ENCODE measurements around the gene MIPOL1.

MIPOL1 gene

DNA sequence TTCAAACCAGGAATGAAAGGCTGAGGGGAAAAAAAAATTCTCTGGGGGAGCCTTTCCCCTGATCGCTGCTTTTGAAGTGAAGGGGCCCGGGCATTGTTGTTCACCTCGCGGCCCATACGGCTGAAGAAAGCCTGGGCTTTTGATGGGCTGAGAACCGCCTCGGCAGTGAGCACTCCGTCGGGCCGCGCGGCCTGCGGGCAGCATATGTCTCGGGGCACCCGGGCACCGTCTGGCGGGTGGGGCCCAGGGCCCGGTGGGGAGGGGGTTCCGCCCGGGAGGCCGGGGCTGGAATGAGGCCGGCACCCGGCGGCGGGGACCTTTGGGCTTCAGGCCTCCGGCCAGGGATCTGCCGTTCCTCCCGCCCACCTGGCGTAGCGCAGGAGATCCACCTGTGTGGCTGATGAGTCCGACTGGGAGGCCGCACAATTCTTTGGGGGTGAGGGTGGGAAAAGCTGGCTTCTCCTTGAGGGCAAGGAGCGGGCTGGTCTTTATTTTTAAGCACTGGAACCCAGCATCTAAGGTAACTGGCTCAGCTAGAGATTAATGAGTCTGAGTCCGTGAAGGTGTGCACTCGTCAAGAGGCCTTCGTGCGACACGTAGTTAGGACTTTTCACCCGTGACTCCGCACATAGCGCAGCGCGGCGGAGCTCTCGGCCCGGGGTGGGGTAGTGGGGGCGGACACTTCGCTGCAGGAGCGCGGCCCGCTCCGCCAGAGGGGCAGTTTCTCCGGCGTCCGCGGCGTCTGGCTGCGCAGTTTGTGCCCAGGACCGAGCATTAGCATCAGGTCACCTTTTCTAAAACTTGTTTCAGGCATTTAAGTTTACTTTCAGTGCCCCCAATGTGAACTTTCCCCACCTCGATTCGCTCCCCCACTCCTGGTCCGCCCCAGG lies 386.7 kb downstream of the MIPOL1 start:
- Mint-ChIP-seq H3K9me3 (no peaks in the 10 kb centered on the region), H3K27me3 (ENCODE audit: low read depth) (peaks cover 57% of the 10 kb centered on the region), H3K4me1 (ENCODE audit: low read depth) (no peaks in the 10 kb centered on the region), H3K4me3 (no peak overlapping the region), H3K27ac (no peak overlapping the region), H3K36me3 (ENCODE audit: low read depth) (peaks cover 2% of the 10 kb centered on the region)

GRCh38 chr14:37585101-37585511 lies 387.4 kb downstream of the MIPOL1 start:
- Mint-ChIP-seq H3K4me1 (ENCODE audit: low read depth) (no peaks in the 10 kb centered on the region), H3K9me3 (no peaks in the 10 kb centered on the region), H3K4me3 (no peak overlapping the region), H3K27me3 (ENCODE audit: low read depth) (peaks cover 61% of the 10 kb centered on the region), H3K27ac (no peak overlapping the region), H3K36me3 (ENCODE audit: low read depth) (peaks cover 2% of the 10 kb centered on the region)

DNA sequence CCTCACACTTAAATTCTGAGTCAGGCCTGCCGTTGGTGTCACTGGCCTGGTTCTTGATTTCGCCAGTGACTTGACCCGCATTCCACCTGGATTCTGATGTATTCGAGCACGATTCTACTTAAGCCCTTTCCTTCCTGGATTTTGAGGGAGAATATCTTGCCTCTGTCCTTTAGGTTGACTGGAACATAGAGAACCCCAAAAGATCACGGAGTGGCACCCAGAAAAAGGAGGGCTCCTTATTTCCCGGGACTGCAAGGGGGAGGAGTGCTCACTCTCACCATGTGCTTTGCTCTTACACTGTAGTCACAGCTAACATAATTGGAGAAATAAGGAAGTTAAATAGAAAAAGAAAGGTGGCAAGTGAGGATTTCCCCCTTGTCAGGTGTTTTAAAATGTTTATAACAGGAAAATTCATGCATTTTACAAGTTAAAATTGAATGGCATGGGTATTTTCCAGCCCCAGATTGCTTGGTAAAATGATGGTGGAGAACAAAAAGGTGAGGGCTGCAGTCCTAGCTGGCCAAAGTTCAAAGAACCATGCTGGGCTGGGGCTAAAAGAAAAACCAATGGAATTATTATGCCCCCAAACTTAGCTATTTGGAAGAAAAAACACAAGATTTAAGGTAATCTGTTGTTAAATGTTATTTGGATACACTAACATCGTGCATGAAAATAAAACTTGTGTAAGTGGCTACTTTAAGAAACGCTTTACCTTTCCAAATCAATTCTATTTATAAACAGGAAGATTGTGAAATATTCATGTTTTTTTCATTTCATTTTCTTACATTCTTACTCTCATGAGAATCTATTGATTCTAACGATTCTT lies 388.4 kb downstream of the MIPOL1 start:
- Mint-ChIP-seq H3K4me3 (no peak overlapping the region), H3K4me1 (ENCODE audit: low read depth) (no peaks in the 10 kb centered on the region), H3K27me3 (ENCODE audit: low read depth) (peaks cover 69% of the 10 kb centered on the region), H3K27ac (no peak overlapping the region), H3K9me3 (no peaks in the 10 kb centered on the region), H3K36me3 (ENCODE audit: low read depth) (peaks cover 2% of the 10 kb centered on the region)

DNA sequence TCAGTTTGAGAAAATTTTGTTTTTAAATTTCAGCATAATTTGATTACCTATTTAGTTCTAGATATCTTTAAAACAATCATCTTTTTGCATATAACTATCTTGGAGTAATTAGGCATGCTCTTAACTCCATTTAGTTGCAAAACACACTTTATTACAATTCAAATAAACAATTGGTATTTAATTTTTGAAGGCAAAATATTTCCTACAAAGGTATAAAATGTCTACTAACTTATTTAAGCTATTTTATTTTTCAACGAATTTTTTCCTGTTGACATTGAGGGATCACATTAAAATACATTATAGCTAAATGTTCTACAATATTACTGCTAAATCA lies 389.0 kb downstream of the MIPOL1 start:
- Mint-ChIP-seq H3K27me3 (ENCODE audit: low read depth) (peaks cover 67% of the 10 kb centered on the region), H3K27ac (no peak overlapping the region), H3K9me3 (no peaks in the 10 kb centered on the region), H3K4me3 (no peak overlapping the region), H3K4me1 (ENCODE audit: low read depth) (no peaks in the 10 kb centered on the region), H3K36me3 (ENCODE audit: low read depth) (peaks cover 2% of the 10 kb centered on the region)

GRCh38 chr14:37587131-37587803 lies 389.5 kb downstream of the MIPOL1 start:
- no peaks in the 10 kb centered on the region for H3K4me1 Mint-ChIP-seq (ENCODE audit: low read depth)
- no peak overlapping the region for H3K27ac Mint-ChIP-seq
- H3K4me3 Mint-ChIP-seq, result no peak overlapping the region
- H3K9me3 Mint-ChIP-seq, result no peaks in the 10 kb centered on the region
- H3K27me3 Mint-ChIP-seq (ENCODE audit: low read depth), result peaks cover 67% of the 10 kb centered on the region
- peaks cover 2% of the 10 kb centered on the region for H3K36me3 Mint-ChIP-seq (ENCODE audit: low read depth)

DNA sequence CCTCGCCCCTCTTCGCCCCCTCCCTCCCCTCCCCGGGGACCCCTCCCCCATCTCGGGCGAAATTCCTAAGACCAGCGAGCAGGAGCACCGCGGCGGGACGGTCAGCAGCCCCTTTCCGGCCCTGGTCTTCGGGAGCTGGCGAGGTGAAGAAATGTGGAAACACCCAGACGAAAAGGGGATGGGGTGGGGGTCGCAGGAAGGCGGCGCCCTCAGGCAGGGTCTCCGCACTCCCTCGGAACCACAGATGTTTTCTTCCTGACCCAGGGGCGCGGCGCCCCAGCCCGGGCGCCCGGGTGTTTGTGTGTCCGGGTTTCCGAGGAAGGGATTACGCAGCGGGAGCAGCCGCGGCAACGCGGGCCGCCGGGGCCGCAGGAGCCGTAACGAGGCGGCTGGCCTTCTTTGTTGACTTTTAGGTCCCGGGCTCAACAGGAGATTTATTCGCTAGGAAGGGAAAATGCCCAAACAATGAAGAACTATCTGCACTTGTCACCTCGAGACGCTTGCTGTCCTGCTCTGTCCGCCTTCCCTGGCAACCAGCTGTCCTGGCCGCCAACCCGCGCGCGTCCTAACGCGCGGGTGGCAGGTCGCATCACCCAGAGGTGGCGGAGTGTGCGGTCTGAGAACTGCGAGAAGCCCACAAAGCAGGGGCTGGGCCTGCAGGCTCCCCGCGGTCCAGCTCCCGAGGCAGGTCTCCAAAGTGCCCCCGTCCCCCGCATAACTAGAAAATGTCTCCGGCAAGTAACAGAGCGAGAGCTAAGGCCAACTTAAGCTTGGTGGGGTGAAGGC lies 390.3 kb downstream of the MIPOL1 start:
- H3K36me3 Mint-ChIP-seq (ENCODE audit: low read depth), result peaks cover 2% of the 10 kb centered on the region
- no peak overlapping the region for H3K27ac Mint-ChIP-seq
- H3K4me3 Mint-ChIP-seq, result no peak overlapping the region
- H3K4me1 Mint-ChIP-seq (ENCODE audit: low read depth), result no peaks in the 10 kb centered on the region
- no peaks in the 10 kb centered on the region for H3K9me3 Mint-ChIP-seq
- H3K27me3 Mint-ChIP-seq (ENCODE audit: low read depth), result peaks cover 73% of the 10 kb centered on the region

- H3K4me1 Mint-ChIP-seq (ENCODE audit: low read depth), result no peaks in the 10 kb centered on the region
- H3K27ac Mint-ChIP-seq, result no peak overlapping the region
- peaks cover 2% of the 10 kb centered on the region for H3K36me3 Mint-ChIP-seq (ENCODE audit: low read depth)
- no peak overlapping the region for H3K4me3 Mint-ChIP-seq
- no peaks in the 10 kb centered on the region for H3K9me3 Mint-ChIP-seq
- H3K27me3 Mint-ChIP-seq (ENCODE audit: low read depth), result peaks cover 76% of the 10 kb centered on the region
Measured at GRCh38 chr14:37588667-37588955, 390.9 kb downstream of the MIPOL1 start.

- Mint-ChIP-seq H3K27ac (no peak overlapping the region), H3K4me1 (ENCODE audit: low read depth) (peaks cover 3% of the 10 kb centered on the region), H3K9me3 (no peaks in the 10 kb centered on the region), H3K27me3 (ENCODE audit: low read depth) (peaks cover 81% of the 10 kb centered on the region), H3K36me3 (ENCODE audit: low read depth) (peaks cover 4% of the 10 kb centered on the region), H3K4me3 (no peak overlapping the region)
Measured at GRCh38 chr14:37588956-37589714, 391.4 kb downstream of the MIPOL1 start.

DNA sequence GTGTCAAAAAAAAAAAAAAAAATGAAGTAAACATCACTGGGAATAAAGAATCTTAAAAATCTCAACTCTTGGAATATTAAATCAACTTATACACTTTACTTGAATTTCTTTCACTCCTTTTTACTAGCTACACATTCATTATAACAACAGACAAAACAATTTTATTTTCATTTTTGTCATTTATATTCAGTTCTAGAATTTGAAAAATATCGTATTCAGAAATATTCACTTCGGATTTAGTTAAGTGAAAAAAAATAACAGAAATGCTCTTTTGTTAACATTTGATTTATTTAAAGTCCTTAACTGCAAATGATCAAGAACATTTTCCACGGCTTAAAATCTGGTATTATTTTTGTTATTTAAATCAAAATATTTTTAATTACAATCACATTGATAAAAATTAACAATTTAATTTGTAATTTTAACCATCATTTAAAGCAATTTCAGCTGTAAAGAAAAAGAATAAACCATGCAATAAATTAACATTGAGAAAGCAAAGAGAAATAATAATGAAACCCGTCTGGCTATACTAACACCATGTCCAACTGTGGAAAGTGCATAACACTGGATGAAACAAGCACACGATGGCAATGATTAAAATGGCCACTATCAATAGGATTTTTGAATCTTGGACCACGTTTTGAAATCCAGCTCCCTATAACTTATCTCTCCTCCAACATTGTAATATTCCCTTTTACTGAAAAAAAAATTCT lies 392.1 kb downstream of the MIPOL1 start:
- peaks cover 81% of the 10 kb centered on the region for H3K27me3 Mint-ChIP-seq (ENCODE audit: low read depth)

GRCh38 chr14:37590428-37591139 lies 392.8 kb downstream of the MIPOL1 start:
- peaks cover 76% of the 10 kb centered on the region for H3K27me3 Mint-ChIP-seq (ENCODE audit: low read depth)
- H3K4me3 Mint-ChIP-seq, result no peak overlapping the region
- H3K4me1 Mint-ChIP-seq (ENCODE audit: low read depth), result peaks cover 5% of the 10 kb centered on the region
- peak overlapping the region; percentile 73 for H3K27ac Mint-ChIP-seq
- H3K9me3 Mint-ChIP-seq, result no peaks in the 10 kb centered on the region
- H3K36me3 Mint-ChIP-seq (ENCODE audit: low read depth), result peaks cover 6% of the 10 kb centered on the region

More for the DNA sequence above, 392.1 kb downstream of the MIPOL1 start:
- no peak overlapping the region for H3K4me3 Mint-ChIP-seq
- no peak overlapping the region for H3K27ac Mint-ChIP-seq
- no peaks in the 10 kb centered on the region for H3K9me3 Mint-ChIP-seq
- peaks cover 6% of the 10 kb centered on the region for H3K36me3 Mint-ChIP-seq (ENCODE audit: low read depth)
- peaks cover 5% of the 10 kb centered on the region for H3K4me1 Mint-ChIP-seq (ENCODE audit: low read depth)

DNA sequence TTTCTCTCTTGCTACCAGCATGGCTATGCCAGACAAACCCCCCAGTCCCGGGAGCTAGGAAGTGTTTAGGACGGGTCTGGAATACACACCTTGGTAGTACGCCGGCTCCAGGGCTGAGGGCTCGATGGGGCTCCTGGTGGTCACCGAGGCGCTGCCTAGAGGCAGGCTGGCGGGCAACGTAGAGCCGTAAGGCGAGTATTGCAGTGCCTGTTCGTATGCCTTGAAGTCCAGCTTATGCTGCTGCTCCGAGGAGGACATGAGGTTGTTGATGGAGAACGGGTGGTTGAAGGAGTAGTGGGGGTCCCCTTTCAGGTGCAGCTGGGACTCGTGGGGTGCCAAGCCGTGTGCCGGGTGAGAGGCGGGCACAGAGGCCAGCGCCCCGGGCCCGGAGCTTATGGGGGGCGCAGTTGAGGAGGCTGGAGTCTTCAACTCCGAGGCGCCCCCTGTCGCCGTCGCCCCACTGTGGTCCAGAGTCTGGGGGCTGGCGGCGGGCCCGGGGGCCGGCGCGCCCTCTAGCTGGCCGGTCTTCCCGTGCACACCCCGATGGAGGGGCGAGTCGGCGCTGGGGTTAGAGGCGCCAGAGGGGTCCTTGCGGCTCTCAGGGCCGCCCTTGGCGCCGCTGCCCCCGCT lies 393.7 kb downstream of the MIPOL1 start:
- Mint-ChIP-seq H3K36me3 (ENCODE audit: low read depth) (peaks cover 8% of the 10 kb centered on the region), H3K4me3 (no peak overlapping the region), H3K27ac (peak overlapping the region; percentile 73), H3K4me1 (ENCODE audit: low read depth) (peaks cover 7% of the 10 kb centered on the region), H3K27me3 (ENCODE audit: low read depth) (peaks cover 76% of the 10 kb centered on the region), H3K9me3 (no peaks in the 10 kb centered on the region)

DNA sequence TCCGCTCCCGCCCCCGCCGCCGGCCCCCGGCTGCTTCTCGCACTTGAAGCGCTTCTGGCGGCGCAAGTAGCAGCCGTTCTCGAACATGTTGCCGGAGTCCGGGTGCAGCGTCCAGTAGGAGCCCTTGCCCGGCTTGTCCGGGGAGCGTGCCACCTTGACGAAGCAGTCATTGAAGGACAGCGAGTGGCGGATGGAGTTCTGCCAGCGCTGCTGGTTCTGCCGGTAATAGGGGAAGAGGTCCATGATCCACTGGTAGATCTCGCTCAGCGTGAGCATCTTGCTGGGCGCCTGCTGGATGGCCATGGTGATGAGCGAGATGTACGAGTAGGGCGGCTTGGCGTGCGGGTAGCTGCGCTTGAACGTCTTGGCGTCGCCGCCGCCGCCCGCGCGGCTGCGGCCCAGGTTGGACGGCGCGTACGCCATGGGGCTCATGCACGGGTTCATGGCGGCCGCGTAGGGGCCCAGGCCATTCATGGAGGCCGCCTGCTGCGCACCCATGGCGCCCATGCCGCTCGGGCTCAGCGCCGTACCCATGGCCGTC lies 394.3 kb downstream of the MIPOL1 start:
- no peak overlapping the region for H3K4me3 Mint-ChIP-seq
- peaks cover 8% of the 10 kb centered on the region for H3K4me1 Mint-ChIP-seq (ENCODE audit: low read depth)
- peaks cover 9% of the 10 kb centered on the region for H3K36me3 Mint-ChIP-seq (ENCODE audit: low read depth)
- peaks cover 79% of the 10 kb centered on the region for H3K27me3 Mint-ChIP-seq (ENCODE audit: low read depth)
- H3K9me3 Mint-ChIP-seq, result no peaks in the 10 kb centered on the region
- H3K27ac Mint-ChIP-seq, result no peak overlapping the region
